ENCODE data around the gene ZNF423.

The ZNF423 gene

DNA sequence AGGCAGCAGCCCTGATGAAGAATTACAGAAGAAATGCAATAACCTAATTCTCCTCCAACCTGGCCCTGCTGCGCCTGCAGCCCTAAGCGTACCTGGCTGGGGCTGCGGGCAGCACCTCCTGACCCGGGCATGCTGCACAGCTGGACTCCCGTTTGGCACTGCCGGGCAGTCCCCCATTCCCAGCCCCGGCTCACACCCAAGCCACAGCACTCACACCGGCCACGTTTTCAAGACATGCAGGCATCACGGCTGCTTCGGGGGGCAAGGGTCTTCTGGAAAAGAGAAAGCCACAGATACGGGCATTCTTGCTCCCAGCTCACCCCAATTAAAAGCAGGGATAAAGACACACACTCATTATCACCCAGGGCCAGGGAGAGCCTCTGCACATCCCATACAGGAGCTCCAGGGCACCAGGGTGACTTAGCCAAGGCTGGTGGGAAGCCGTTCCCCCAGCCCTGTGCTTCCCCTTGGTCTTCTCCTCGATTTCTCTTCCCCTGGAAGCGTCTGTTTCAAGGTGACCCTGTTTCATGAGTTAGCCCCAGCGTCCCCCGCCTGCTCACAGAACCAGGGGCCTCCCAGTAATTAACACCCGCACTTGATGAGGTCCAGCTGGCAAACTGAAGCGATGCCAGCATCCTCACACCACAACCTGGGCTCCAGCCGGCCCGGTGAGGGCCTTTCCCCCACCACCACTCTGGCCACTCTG is 265.6 kb downstream of the ZNF423 start:
- CTCF ChIA-PET = no interaction called here
- DNase-seq (ENCODE audit: extremely low spot score) = no peak
- no peak for TF ChIP-seq CTBP1 (IDR thresholded peaks at IDR 0.05; ENCODE audit: borderline replicate concordance)
- TF ChIP-seq FOXA1 (IDR thresholded peaks at IDR 0.05) = no peak
- no peak for TF ChIP-seq ZNF384 (IDR thresholded peaks at IDR 0.05)
- no peak for TF ChIP-seq HDGF (IDR thresholded peaks at IDR 0.05; ENCODE audit: borderline replicate concordance)
- TF ChIP-seq PKNOX1 (IDR thresholded peaks at IDR 0.05) = no peak
- no peak for TF ChIP-seq LEF1 (IDR thresholded peaks at IDR 0.05; ENCODE audit: borderline replicate concordance)
- no peak for TF ChIP-seq NFRKB (IDR thresholded peaks at IDR 0.05)
- TF ChIP-seq BHLHE40 (IDR thresholded peaks at IDR 0.05; ENCODE audit: borderline replicate concordance) = no peak
- no peak for TF ChIP-seq ARNT (IDR thresholded peaks at IDR 0.05)
- POLR2A ChIA-PET = no interaction called here

GRCh38 chr16:49589544-49590031 is 266.3 kb downstream of the ZNF423 start:
- TF ChIP-seq SP1 (IDR thresholded peaks at IDR 0.05) = no peak
- no peak for TF ChIP-seq BHLHE40 (IDR thresholded peaks at IDR 0.05; ENCODE audit: borderline replicate concordance)
- TF ChIP-seq CTBP1 (IDR thresholded peaks at IDR 0.05; ENCODE audit: borderline replicate concordance) = no peak
- no peak for TF ChIP-seq FOXA1 (IDR thresholded peaks at IDR 0.05)
- no peak for TF ChIP-seq ZNF384 (IDR thresholded peaks at IDR 0.05)
- no peak for TF ChIP-seq ARNT (IDR thresholded peaks at IDR 0.05)
- TF ChIP-seq PKNOX1 (IDR thresholded peaks at IDR 0.05) = no peak
- no peak for TF ChIP-seq ELF4 (IDR thresholded peaks at IDR 0.05)
- no peak for TF ChIP-seq LEF1 (IDR thresholded peaks at IDR 0.05; ENCODE audit: borderline replicate concordance)
- no peak for TF ChIP-seq L3MBTL2 (conservative IDR thresholded peaks at IDR 0.05)
- TF ChIP-seq HDGF (IDR thresholded peaks at IDR 0.05; ENCODE audit: borderline replicate concordance) = no peak
- no peak for TF ChIP-seq TARDBP (IDR thresholded peaks at IDR 0.05)
- TF ChIP-seq FOXM1 (IDR thresholded peaks at IDR 0.05; ENCODE audit: borderline replicate concordance) = no peak
- no peak for TF ChIP-seq FOXK2 (IDR thresholded peaks at IDR 0.05)
- TF ChIP-seq NFRKB (IDR thresholded peaks at IDR 0.05) = no peak
- POLR2A ChIA-PET = interaction anchor here (1.6 kb wide), 1 partner anchor 11 kb away, joined by 3 read pairs; no protein-coding TSS in a partner anchor
- DNase-seq (ENCODE audit: extremely low spot score) = no peak
- CTCF ChIA-PET = no interaction called here

DNA sequence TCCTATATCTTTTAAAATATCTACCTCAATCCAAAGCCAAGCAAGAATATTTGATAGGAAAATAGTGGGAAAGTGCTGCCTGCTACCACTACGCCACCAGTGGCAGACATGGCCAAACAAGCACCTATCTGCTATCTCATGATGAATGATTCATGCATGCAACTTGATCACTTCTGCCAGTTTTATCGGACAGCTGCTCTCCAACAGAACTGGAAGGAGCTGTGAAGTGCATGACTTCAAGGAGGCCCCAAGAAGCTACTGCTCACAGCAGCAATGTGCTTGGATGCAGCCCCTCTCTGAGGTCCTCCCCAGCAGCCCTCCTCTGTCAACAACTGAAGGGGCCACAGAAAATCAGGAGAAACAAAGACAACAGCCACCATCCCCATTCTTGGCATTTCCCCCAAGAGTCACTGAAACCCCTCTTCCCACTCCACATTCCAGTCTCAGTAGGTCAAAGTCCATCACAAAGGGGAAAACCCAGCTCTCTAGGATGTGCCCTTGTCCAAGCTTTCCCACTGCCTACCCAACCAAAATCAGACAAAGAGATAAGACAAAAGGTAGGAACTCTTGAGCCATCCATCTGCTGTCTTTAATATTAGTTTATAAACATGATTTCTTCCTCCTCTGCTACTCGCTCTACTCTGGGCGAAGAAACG is 267.1 kb downstream of the ZNF423 start:
- CTCF ChIA-PET = no interaction called here
- TF ChIP-seq LEF1 (IDR thresholded peaks at IDR 0.05; ENCODE audit: borderline replicate concordance) = no peak
- TF ChIP-seq ZNF384 (IDR thresholded peaks at IDR 0.05) = no peak
- no peak for TF ChIP-seq CTBP1 (IDR thresholded peaks at IDR 0.05; ENCODE audit: borderline replicate concordance)
- TF ChIP-seq PKNOX1 (IDR thresholded peaks at IDR 0.05) = no peak
- TF ChIP-seq ELF4 (IDR thresholded peaks at IDR 0.05) = no peak
- TF ChIP-seq FOXM1 (IDR thresholded peaks at IDR 0.05; ENCODE audit: borderline replicate concordance) = no peak
- no peak for DNase-seq (ENCODE audit: extremely low spot score)
- POLR2A ChIA-PET = interaction anchor here (1.6 kb wide), 1 partner anchor 10 kb away, joined by 3 read pairs; no protein-coding TSS in a partner anchor

GRCh38 chr16:49588026-49588425 is 267.9 kb downstream of the ZNF423 start:
- POLR2A ChIA-PET = interaction anchor here (1.6 kb wide), 1 partner anchor 9 kb away, joined by 3 read pairs; no protein-coding TSS in a partner anchor
- no peak for DNase-seq (ENCODE audit: extremely low spot score)
- no peak for TF ChIP-seq TARDBP (IDR thresholded peaks at IDR 0.05)
- no peak for TF ChIP-seq ELF4 (IDR thresholded peaks at IDR 0.05)
- no peak for TF ChIP-seq LEF1 (IDR thresholded peaks at IDR 0.05; ENCODE audit: borderline replicate concordance)
- no peak for TF ChIP-seq ARNT (IDR thresholded peaks at IDR 0.05)
- no peak for TF ChIP-seq L3MBTL2 (conservative IDR thresholded peaks at IDR 0.05)
- no peak for TF ChIP-seq FOXK2 (IDR thresholded peaks at IDR 0.05)
- no peak for TF ChIP-seq BHLHE40 (IDR thresholded peaks at IDR 0.05; ENCODE audit: borderline replicate concordance)
- TF ChIP-seq FOXM1 (IDR thresholded peaks at IDR 0.05; ENCODE audit: borderline replicate concordance) = no peak
- no peak for TF ChIP-seq HDGF (IDR thresholded peaks at IDR 0.05; ENCODE audit: borderline replicate concordance)
- CTCF ChIA-PET = no interaction called here

DNA sequence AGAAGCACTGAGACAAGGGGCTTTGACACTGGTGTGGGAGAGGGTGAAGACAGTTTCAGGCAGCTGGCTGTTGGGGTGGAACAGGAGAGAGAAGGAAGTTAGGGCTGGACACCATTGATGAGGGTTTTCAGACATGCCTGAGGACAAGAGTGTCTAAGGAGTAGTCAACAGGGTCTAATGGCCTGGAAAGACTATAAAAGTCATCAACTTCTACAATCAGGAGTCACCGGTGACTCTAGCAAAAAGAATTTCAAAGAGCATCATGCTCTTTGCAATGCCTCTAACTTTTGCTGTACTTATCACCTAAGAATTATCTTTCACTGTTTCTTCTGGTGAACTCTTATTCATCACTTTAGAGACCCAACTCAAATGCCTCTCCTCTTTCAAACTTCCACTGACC is 268.4 kb downstream of the ZNF423 start:
- CTCF ChIA-PET = no interaction called here
- DNase-seq (ENCODE audit: extremely low spot score) = no peak
- TF ChIP-seq NFRKB (IDR thresholded peaks at IDR 0.05) (no peak), ZNF384 (IDR thresholded peaks at IDR 0.05) (no peak), SUZ12 (IDR thresholded peaks at IDR 0.05) (no peak), FOXK2 (IDR thresholded peaks at IDR 0.05) (no peak), SP1 (IDR thresholded peaks at IDR 0.05) (no peak), LEF1 (IDR thresholded peaks at IDR 0.05; ENCODE audit: borderline replicate concordance) (no peak), HDGF (IDR thresholded peaks at IDR 0.05; ENCODE audit: borderline replicate concordance) (no peak), PKNOX1 (IDR thresholded peaks at IDR 0.05) (no peak), ELF4 (IDR thresholded peaks at IDR 0.05) (no peak)
- POLR2A ChIA-PET = no interaction called here
